MCF 10A (cell line): Measurements from ENCODE around the gene PDGFC. TPM values are rescaled to one million over a fixed set of nuclear protein-coding genes. Genes with fewer than 3 reads are reported as not detected.

Experiments
- BruUV-seq: library from RNA; stranded (reverse); fragments of 400-500 nt; replicated peaks from 2 replicates; lab custom pipeline; 2021; lab: Mats Ljungman, UMichigan
- CTCF ChIA-PET: fragments of 300-600 bp; sonication (Branson Sonifier 250); formaldehyde crosslinking; extraction: SDS; loops from one replicate; lab custom pipeline; 2021; ENCODE audit warnings: antibody characterized with exemption, inconsistent platforms; lab: Yijun Ruan, JAX
- POLR2A ChIA-PET: fragments of 300-600, 350-650 bp; sonication (Branson Sonifier 250); formaldehyde crosslinking; extraction: SDS; loops from one replicate; lab custom pipeline; 2020; ENCODE audit warnings: antibody characterized with exemption, inconsistent platforms; lab: Yijun Ruan, JAX
- DNase-seq: peaks from one replicate; pipeline ENCODE4 v3.0.0-alpha.2; 2018; ENCODE audit not compliant: unreplicated experiment
- H3K27ac Mint-ChIP-seq: one replicate; pipeline ENCODE4 v1.8.0; 2022; ENCODE audit warnings: mild to moderate bottlenecking, low read depth, mixed read lengths; ENCODE audit not compliant: unreplicated experiment
- H3K27me3 Mint-ChIP-seq: one replicate; pipeline ENCODE4 v1.8.0; 2022; ENCODE audit warnings: mixed read lengths; ENCODE audit not compliant: insufficient read depth, unreplicated experiment
- H3K36me3 Mint-ChIP-seq: one replicate; pipeline ENCODE4 v1.8.0; 2022; ENCODE audit warnings: mild to moderate bottlenecking, moderate library complexity, mixed read lengths; ENCODE audit not compliant: insufficient read depth, unreplicated experiment
- H3K4me1 Mint-ChIP-seq: one replicate; pipeline ENCODE4 v1.8.0; 2022; ENCODE audit warnings: mixed read lengths; ENCODE audit not compliant: insufficient read depth, unreplicated experiment
- H3K4me3 Mint-ChIP-seq: one replicate; pipeline ENCODE4 v1.8.0; 2022; ENCODE audit warnings: mild to moderate bottlenecking, moderate library complexity, mixed read lengths; ENCODE audit not compliant: unreplicated experiment
- H3K9me3 Mint-ChIP-seq: one replicate; pipeline ENCODE4 v1.8.0; 2022; ENCODE audit warnings: mixed read lengths; ENCODE audit not compliant: unreplicated experiment
- intact Hi-C: fragments of 100-400 bp; cut with micrococcal nuclease; formaldehyde crosslinking; loops from 2 replicates; pipeline ENCODE4 v1.14.1; 2022
- total RNA-seq: library from RNA; stranded (reverse); gene quantifications from 2 replicates; pipeline ENCODE4 v1.2.3, GENCODE V29; 2022
- TF ChIP-seq, protein P1 (sequence below): fragments of 200-600 bp; IDR thresholded peaks from one replicate; pipeline ENCODE4 v1.8.0; 2022; ENCODE audit warnings: antibody characterized with exemption, mild to moderate bottlenecking; ENCODE audit not compliant: unreplicated experiment

Gene PDGFC
- total RNA-seq, 1 experiment from 2014 or later, result 74.8 TPM

- Mint-ChIP-seq H3K4me1 (peaks cover 73% of the 10 kb centered on the region), H3K4me3 (peak overlapping the region; percentile 68), H3K27ac (peak overlapping the region; percentile 96), H3K36me3 (no peaks in the 10 kb centered on the region), H3K9me3 (no peaks in the 10 kb centered on the region), H3K27me3 (no peaks in the 10 kb centered on the region)
- no TSS peak for BruUV-seq
- ChIA-PET POLR2A (interaction anchor here (1.2 to 3.7 kb wide), 3 partner anchors 19 to 180 kb away, joined by 6 to 27 read pairs (median 26); partner anchors contain the start of gene PDGFC), CTCF (interaction anchor here (1.5 kb wide), 1 partner anchor 18 kb away, joined by 10 read pairs; no protein-coding TSS in a partner anchor)
- TF ChIP-seq, protein P1, sequence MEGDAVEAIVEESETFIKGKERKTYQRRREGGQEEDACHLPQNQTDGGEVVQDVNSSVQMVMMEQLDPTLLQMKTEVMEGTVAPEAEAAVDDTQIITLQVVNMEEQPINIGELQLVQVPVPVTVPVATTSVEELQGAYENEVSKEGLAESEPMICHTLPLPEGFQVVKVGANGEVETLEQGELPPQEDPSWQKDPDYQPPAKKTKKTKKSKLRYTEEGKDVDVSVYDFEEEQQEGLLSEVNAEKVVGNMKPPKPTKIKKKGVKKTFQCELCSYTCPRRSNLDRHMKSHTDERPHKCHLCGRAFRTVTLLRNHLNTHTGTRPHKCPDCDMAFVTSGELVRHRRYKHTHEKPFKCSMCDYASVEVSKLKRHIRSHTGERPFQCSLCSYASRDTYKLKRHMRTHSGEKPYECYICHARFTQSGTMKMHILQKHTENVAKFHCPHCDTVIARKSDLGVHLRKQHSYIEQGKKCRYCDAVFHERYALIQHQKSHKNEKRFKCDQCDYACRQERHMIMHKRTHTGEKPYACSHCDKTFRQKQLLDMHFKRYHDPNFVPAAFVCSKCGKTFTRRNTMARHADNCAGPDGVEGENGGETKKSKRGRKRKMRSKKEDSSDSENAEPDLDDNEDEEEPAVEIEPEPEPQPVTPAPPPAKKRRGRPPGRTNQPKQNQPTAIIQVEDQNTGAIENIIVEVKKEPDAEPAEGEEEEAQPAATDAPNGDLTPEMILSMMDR, result no peak
- DNase-seq, result no peak
- intact Hi-C loops, result no loop called here
Measured at GRCh38 chr4:156950948-156951347, 20.7 kb downstream of the PDGFC start.

DNA sequence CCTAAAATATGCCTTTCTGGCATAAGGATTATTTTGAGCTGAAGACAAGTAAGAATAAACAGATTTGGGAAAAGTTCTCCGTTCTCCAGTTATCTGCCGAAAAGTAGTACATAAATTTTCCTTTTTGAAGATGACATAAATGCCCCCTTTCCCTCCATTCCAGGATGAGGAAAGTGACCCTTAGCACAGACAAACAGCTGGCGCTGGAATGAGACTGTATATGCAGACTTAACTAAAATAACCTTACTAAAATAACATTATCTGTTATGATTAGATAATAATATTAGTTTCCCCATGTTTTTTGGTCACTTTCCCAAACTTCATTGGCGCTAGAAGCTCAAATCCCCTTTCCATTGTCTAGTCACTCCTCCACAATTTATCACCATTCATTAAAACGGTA is 21.5 kb downstream of the PDGFC start:
- H3K9me3 Mint-ChIP-seq, result no peaks in the 10 kb centered on the region
- DNase-seq, result no peak
- CTCF ChIA-PET, result interaction anchor here (0.7 to 1.5 kb wide), 7 partner anchors 15 to 774 kb away, joined by 3 to 7 read pairs (median 3); no protein-coding TSS in a partner anchor
- H3K4me3 Mint-ChIP-seq, result peak overlapping the region; percentile 51
- intact Hi-C loops, result no loop called here
- POLR2A ChIA-PET, result interaction anchor here (0.5 to 3.2 kb wide), 16 partner anchors 8 to 368 kb away, joined by 3 to 27 read pairs (median 4); no protein-coding TSS in a partner anchor
- H3K27ac Mint-ChIP-seq, result peak overlapping the region; percentile 96
- TF ChIP-seq, protein P1, result no peak
- H3K36me3 Mint-ChIP-seq, result no peaks in the 10 kb centered on the region
- TSS peak; percentile 79 for BruUV-seq
- H3K27me3 Mint-ChIP-seq, result no peaks in the 10 kb centered on the region
- peaks cover 76% of the 10 kb centered on the region for H3K4me1 Mint-ChIP-seq

DNA sequence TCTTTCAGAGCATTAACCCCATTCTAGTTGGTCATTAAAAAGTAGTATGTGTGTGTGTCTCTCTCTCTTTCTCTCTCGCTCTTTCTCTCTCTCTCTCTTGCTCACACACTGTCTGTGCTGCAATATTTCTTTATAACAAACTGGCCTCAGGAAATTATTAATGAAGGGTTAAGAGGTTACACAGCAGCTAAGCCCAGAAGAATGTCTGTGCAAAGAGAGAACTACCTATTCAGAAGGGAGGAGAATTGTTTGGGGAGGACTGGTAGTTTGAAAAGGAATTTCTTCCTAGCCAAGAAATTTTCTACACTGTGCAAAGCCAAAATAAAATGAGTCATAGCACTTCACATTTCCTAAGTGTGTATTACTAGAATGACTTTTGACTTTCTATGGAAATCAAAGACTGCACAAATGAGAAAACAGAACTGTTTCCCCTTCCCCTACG is 22.2 kb downstream of the PDGFC start:
- TF ChIP-seq, protein P1, result no peak
- CTCF ChIA-PET, result interaction anchor here (0.7 to 1.5 kb wide), 7 partner anchors 16 to 274 kb away, joined by 3 to 7 read pairs (median 3); no protein-coding TSS in a partner anchor
- H3K4me3 Mint-ChIP-seq, result peak overlapping the region; percentile 51
- DNase-seq, result peak; percentile 80
- H3K27ac Mint-ChIP-seq, result peak overlapping the region; percentile 96
- H3K36me3 Mint-ChIP-seq, result no peaks in the 10 kb centered on the region
- BruUV-seq, result no TSS peak
- no peaks in the 10 kb centered on the region for H3K9me3 Mint-ChIP-seq
- H3K4me1 Mint-ChIP-seq, result peaks cover 78% of the 10 kb centered on the region
- intact Hi-C loops, result loop anchor here (1.0 to 5.0 kb wide), 5 partner anchors 18 to 472 kb away; no protein-coding TSS in a partner anchor
- no peaks in the 10 kb centered on the region for H3K27me3 Mint-ChIP-seq
- POLR2A ChIA-PET, result interaction anchor here (0.6 to 3.6 kb wide), 14 partner anchors 9 to 367 kb away, joined by 3 to 27 read pairs (median 4); no protein-coding TSS in a partner anchor

DNA sequence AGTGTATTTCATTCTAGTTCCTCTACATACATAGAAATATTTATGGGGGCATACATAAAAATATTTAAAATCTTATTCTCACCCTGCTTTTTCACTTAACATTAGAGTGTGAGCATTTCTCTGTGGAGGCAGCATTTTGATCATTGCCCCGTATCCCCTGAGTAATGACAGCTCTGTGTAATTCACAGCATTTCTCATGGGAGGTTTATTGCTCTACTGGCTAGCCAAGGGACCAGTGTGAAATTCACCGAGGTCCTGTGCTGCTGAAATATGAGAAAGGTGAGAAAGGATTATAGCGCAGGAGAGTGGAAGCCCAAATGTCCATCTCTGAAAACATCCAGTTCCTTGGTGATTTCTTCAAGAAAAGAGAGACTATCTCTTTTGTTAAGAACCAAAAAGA is 22.9 kb downstream of the PDGFC start:
- Mint-ChIP-seq H3K27ac (peak overlapping the region; percentile 96), H3K27me3 (no peaks in the 10 kb centered on the region), H3K4me3 (peak overlapping the region; percentile 51), H3K36me3 (no peaks in the 10 kb centered on the region), H3K9me3 (no peaks in the 10 kb centered on the region), H3K4me1 (peaks cover 85% of the 10 kb centered on the region)
- no TSS peak for BruUV-seq
- ChIA-PET POLR2A (interaction anchor here (0.7 to 6.2 kb wide), 15 partner anchors 10 to 473 kb away, joined by 3 to 64 read pairs (median 11); no protein-coding TSS in a partner anchor), CTCF (interaction anchor here (1.0 to 1.3 kb wide), 6 partner anchors 20 to 471 kb away, joined by 3 to 6 read pairs (median 4); partner anchors contain the start of gene PDGFC)
- TF ChIP-seq, protein P1, result no peak
- peak; percentile 65 for DNase-seq
- intact Hi-C loops, result loop anchor here (1.0 to 5.0 kb wide), 5 partner anchors 17 to 471 kb away; no protein-coding TSS in a partner anchor
